ENCODE data around the gene GEMIN2. TPM values are rescaled to one million over a fixed set of nuclear protein-coding genes. Genes with fewer than 3 reads are reported as not detected.

GEMIN2 gene
- total RNA-seq, 1 donor from 2014 or later = 71.8 TPM

DNA sequence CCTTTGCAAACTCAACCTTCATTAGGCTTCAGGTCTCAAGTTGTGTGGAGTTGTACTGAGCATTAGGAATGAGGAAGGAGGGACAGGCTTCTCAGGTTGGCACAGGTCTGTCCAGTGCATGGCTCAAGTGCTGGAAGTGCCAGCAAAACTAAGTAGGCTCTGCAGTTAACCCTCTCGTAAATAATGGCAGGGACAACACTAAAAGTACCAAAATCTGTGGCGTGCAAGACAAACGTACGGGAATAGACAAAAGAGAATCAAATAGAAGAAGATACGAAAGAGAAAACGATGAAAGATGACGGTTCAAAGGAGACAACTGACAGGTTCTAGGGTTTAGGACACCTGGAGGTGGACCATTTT is 55.4 kb downstream of the GEMIN2 start:
- Histone ChIP-seq H3K79me2 (ENCODE audit: low read depth) (peaks cover 48% of the 10 kb centered on the region), H3K4me1 (peaks cover 19% of the 10 kb centered on the region), H3K27ac (peak overlapping the region; percentile 97), H3K4me3 (peak overlapping the region; percentile 79), H3K9me3 (ENCODE audit: low read depth) (no peaks in the 10 kb centered on the region), H3F3A (ENCODE audit: low read depth) (peaks cover 35% of the 10 kb centered on the region), H3K4me2 (peak overlapping the region; percentile 94), H3K36me3 (no peaks in the 10 kb centered on the region), H4K20me1 (ENCODE audit: low read depth) (no peaks in the 10 kb centered on the region), H2AFZ (replicated peaks) (peak overlapping the region; percentile 93), H3K9ac (peak overlapping the region; percentile 86), H3K27me3 (no peaks in the 10 kb centered on the region)
- Mint-ChIP-seq H3K9me3 (no peaks in the 10 kb centered on the region), H3K27ac (peak overlapping the region; percentile 71), H3K27me3 (ENCODE audit: insufficient read depth, low read depth) (peaks cover 4% of the 10 kb centered on the region), H3K4me1 (peaks cover 29% of the 10 kb centered on the region), H3K4me3 (peak overlapping the region; percentile 95), H3K36me3 (peaks cover 7% of the 10 kb centered on the region)
- no peak for DNase-seq (ENCODE audit: low spot score)
- TF ChIP-seq EZH2phosphoT487 (IDR thresholded peaks at IDR 0.05) = no peak

GRCh38 chr14:39173198-39173597 is 59.1 kb downstream of the GEMIN2 start:
- Histone ChIP-seq H3K79me2 (ENCODE audit: low read depth) (peaks cover 53% of the 10 kb centered on the region), H3F3A (ENCODE audit: low read depth) (peaks cover 60% of the 10 kb centered on the region), H3K9ac (no peak overlapping the region), H3K27ac (no peak overlapping the region), H3K4me3 (no peak overlapping the region), H3K36me3 (peaks cover 15% of the 10 kb centered on the region), H3K4me2 (no peak overlapping the region), H2AFZ (replicated peaks) (no peak overlapping the region), H3K9me3 (ENCODE audit: low read depth) (no peaks in the 10 kb centered on the region), H3K27me3 (no peaks in the 10 kb centered on the region), H4K20me1 (ENCODE audit: low read depth) (peaks cover 27% of the 10 kb centered on the region), H3K4me1 (peaks cover 40% of the 10 kb centered on the region)
- peaks cover 46% of the 10 kb centered on the region for H3K4me1 Mint-ChIP-seq
- H3K4me3 Mint-ChIP-seq = peak overlapping the region; percentile 63
- H3K36me3 Mint-ChIP-seq = peaks cover 19% of the 10 kb centered on the region
- peaks cover 3% of the 10 kb centered on the region for H3K9me3 Mint-ChIP-seq
- TF ChIP-seq EZH2phosphoT487 (IDR thresholded peaks at IDR 0.05) (no peak), EZH2 (IDR thresholded peaks at IDR 0.05) (no peak)
- TF ChIP-seq, protein P1, sequence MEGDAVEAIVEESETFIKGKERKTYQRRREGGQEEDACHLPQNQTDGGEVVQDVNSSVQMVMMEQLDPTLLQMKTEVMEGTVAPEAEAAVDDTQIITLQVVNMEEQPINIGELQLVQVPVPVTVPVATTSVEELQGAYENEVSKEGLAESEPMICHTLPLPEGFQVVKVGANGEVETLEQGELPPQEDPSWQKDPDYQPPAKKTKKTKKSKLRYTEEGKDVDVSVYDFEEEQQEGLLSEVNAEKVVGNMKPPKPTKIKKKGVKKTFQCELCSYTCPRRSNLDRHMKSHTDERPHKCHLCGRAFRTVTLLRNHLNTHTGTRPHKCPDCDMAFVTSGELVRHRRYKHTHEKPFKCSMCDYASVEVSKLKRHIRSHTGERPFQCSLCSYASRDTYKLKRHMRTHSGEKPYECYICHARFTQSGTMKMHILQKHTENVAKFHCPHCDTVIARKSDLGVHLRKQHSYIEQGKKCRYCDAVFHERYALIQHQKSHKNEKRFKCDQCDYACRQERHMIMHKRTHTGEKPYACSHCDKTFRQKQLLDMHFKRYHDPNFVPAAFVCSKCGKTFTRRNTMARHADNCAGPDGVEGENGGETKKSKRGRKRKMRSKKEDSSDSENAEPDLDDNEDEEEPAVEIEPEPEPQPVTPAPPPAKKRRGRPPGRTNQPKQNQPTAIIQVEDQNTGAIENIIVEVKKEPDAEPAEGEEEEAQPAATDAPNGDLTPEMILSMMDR (IDR thresholded peaks at IDR 0.05) = no peak
- DNase-seq (ENCODE audit: low spot score) = no peak
- peaks cover 8% of the 10 kb centered on the region for H3K27me3 Mint-ChIP-seq (ENCODE audit: insufficient read depth, low read depth)
- no peak overlapping the region for H3K27ac Mint-ChIP-seq

DNA sequence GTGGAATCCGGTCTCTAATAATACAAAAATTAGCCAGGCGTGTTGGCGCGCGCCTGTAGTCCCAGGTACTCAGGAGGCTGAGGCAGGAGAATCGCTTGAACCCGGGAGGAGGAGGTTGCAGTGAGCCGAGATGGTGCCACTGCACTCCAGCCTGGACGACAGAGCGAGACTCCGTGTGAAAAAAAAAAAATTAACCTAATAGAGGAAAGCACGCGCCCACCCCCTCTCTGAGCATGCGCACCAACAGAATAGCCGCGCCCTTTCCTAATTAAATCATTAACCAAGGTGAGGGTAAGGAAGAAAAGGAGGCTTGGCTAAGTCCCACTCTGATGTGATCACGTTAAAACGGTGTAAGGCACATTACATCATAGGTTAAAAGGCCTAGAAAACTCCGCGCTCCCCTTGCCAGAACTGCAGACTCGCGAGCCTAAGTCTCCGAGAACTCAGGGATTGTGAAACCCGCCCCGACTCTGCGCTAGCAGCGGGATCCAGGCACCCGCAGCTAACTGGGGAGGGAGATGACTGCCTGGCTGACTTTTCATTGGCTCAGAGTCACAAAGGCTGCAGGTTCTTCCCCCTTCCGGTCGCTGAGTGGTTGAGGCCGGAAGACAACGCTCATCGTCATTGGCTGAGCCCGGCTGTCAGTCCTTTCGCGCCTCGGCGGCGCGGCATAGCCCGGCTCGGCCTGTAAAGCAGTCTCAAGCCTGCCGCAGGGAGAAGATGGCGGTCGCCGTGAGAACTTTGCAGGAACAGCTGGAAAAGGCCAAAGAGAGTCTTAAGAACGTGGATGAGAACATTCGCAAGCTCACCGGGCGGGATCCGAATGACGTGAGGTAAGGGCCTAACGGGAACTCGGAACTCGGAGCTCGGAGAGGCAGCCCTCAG is 60.7 kb downstream of the GEMIN2 start, which contains the start of gene PNN:
Gene PNN, plus strand, starts transcription at position 695 of the 885 bp plus-strand sequence. Its CDS starts 26 bp downstream, at position 721.
- Mint-ChIP-seq H3K9me3 (peaks cover 3% of the 10 kb centered on the region), H3K27me3 (ENCODE audit: insufficient read depth, low read depth) (peaks cover 8% of the 10 kb centered on the region), H3K4me1 (peaks cover 40% of the 10 kb centered on the region), H3K27ac (peak within 1 kb of the TSS; percentile 100), H3K36me3 (peaks cover 27% of the 10 kb centered on the region), H3K4me3 (peak within 1 kb of the TSS; percentile 100)
- Histone ChIP-seq H3F3A (ENCODE audit: low read depth) (peaks cover 67% of the 10 kb centered on the region), H2AFZ (replicated peaks) (peak within 1 kb of the TSS; percentile 74), H3K4me1 (peaks cover 33% of the 10 kb centered on the region), H3K36me3 (peaks cover 25% of the 10 kb centered on the region), H3K4me2 (peak within 1 kb of the TSS; percentile 100), H3K9me3 (ENCODE audit: low read depth) (no peaks in the 10 kb centered on the region), H3K79me2 (ENCODE audit: low read depth) (peaks cover 54% of the 10 kb centered on the region), H3K4me3 (peak within 1 kb of the TSS; percentile 85), H4K20me1 (ENCODE audit: low read depth) (peaks cover 32% of the 10 kb centered on the region), H3K27me3 (no peaks in the 10 kb centered on the region), H3K27ac (peak within 1 kb of the TSS; percentile 96), H3K9ac (peak within 1 kb of the TSS; percentile 100)
- peak; percentile 99 for DNase-seq (ENCODE audit: low spot score)
- TF ChIP-seq, protein P1 (IDR thresholded peaks at IDR 0.05) = no peak
- TF ChIP-seq EZH2 (IDR thresholded peaks at IDR 0.05) (no peak), EZH2phosphoT487 (IDR thresholded peaks at IDR 0.05) (no peak)
